Superior temporal gyrus (tissue), 1 donor: Measurements from ENCODE around the gene METTL2B.
A peak's percentile ranks its signal among the peaks of the same experiment; 100 is the strongest.
"Not testable (repeated sequence)": the region's sequence is repeated elsewhere in the genome, so short reads cannot be mapped to it uniquely, and the experiment has no call there.

Source experiments
- DNase-seq: peaks from one replicate; pipeline ENCODE4 v3.0.0-alpha.2; 2016; ENCODE audit errors: extremely low spot score

The METTL2B gene

DNA sequence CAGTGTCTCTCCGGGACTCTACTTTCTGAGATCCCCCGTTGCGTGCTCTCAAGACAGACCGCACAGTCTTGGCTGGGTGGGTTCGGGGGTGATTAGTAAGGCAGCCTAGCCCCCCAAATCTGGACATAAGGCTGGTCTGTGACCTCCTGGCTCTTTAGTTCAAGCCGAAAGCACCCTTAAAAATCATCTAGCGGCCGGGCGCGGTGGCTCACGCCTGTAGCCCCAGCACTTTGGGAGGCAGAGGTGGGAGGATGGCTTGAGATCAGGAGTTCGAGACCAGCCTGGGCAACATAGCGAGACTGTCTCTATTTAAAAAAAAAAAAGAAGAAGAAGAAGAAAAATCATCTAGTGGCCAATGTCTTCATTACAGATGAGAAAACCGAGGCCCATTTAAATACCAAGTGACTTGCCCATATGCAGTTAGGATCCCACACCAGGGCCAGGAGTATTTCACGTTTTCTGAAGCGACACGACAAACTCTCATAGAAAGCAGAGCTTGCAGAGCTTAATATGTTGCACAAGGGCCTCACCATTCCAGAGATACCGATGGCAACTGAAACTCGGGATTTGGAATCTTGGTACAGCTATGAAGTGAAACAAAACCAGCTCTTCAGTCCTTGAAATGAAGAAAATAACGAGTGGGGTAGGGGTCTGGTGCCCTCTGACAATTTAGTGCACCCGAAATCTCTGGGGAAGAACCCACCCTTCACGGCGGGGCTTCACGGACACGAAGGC, 21.6 kb upstream of the METTL2B start:
- no peak for DNase-seq

GRCh38 chr7:128455543-128456254, 20.8 kb upstream of the METTL2B start, which contains the start of gene HILPDA:
TSS of gene HILPDA (plus strand) at chr7:128455878. CDS start at chr7:128457269, 1,391 bp downstream.
- DNase-seq: peak; percentile 89

DNA sequence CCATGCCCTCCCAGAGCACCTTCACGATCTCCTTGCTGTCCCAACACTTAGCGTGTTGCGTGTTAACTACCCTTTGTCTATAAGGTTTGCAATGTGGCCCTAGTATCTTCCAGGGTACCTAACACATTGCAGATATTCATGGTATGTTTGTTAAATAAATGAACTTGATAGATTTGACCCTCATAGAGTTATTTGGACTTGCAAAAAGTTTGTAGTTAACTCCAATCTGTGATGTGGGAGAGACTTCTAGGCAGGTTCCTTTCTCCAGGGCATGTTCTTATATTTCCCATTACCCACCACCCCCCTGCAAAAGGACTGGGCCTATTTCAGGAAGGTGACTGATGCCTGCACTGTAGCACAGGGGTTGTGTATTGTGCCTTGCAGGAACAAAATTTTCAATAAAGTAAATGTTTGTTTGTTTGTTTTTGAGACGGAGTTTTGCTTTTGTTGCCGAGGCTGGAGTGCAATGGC, 20.3 kb upstream of the METTL2B start:
- no peak for DNase-seq

- not testable (repeated sequence) for DNase-seq
Measured at GRCh38 chr7:128457385-128457784, 19.2 kb upstream of the METTL2B start.

DNA sequence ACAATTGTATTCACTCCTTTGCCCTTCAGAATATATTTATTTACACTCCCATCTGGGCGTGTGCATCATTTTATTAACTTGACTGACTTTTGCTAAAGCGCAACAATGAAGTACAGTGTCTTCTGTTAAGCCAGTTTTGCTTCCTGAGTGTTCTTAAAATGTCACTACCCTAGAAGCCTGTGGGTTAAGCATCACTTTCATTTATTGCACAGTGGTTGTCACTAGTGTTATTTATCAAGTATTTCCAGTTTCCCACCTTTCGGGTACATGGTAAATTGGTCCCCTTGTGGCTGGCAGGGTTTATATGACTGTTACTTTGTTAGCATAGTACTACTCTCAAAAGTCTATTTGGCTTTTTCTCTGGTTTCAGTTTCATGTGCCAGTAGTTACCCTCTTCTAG, 17.6 kb upstream of the METTL2B start:
- DNase-seq: no peak

GRCh38 chr7:128459394-128459878, 17.1 kb upstream of the METTL2B start:
- DNase-seq: peak; percentile 88

GRCh38 chr7:128462460-128462859, 14.1 kb upstream of the METTL2B start:
- no peak for DNase-seq

- DNase-seq: not testable (repeated sequence)
Measured at GRCh38 chr7:128463345-128463744, 13.2 kb upstream of the METTL2B start.

DNA sequence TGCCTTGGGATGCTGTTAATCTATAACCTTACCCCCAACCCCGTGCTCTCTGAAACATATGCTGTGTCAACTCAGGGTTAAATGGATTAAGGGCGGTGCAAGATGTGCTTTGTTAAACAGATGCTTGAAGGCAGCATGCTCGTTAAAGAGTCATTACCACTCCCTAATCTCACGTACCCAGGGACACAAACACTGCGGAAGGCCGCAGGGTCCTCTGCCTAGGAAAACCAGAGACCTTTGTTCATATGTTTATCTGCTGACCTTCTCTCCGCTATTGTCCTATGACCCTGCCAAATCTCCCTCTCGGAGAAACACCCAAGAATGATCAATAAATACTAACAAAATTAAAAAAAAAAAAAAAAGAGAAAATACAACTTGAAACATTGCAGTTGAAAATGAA, 12.6 kb upstream of the METTL2B start:
- not testable (repeated sequence) for DNase-seq

DNA sequence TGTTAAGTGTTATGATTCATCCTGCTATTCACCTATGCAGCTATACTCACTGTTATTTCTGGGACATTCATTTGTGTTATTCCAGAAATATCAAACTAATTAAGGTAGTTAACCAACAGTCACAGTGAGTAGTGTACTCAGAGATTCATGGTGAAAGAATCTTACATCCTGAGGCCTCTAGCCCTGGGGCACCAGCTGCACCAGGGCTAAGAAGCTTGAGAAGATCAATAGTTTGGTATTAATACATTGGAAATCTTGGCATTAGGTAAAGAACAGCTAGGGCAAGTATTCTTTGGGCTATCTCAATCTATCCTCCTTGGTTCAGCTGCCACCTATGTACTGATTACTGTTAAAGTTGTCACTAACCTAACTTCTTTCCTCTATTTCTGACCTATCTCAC, 9.7 kb upstream of the METTL2B start:
- not testable (repeated sequence) for DNase-seq

- not testable (repeated sequence) for DNase-seq
Measured at GRCh38 chr7:128477336-128477690, 765 bp downstream of the METTL2B start.

DNA sequence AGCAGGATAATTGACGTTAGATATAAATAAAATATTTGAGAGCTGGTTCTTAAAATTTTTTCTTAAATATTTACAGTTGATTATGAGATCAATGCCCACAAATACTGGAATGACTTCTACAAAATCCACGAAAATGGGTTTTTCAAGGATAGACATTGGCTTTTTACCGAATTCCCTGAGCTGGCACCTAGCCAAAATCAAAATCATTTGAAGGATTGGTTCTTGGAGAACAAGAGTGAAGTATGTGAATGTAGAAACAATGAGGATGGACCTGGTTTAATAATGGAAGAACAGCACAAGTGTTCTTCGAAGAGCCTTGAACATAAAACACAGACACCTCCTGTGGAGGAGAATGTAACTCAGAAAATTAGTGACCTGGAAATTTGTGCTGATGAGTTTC, 2.5 kb downstream of the METTL2B start:
- DNase-seq: not testable (repeated sequence)

DNA sequence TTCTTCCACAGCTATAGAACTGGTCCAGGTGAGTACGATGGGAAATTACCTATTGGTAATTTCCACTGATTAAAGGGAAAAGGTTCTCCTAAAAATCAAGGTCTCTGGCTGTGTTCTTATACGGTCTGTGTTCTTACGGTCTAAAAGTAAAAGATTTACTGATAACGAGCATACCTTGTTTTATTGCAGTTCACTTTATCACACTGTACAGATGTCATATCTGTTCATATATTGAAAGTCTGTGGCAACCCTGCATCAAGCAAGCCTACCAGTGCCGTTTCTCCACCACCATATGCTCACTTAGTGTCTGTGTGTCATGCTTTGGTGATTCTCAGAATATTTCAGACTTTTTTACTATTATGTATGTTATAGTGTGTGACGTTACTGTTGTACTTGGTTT, 11.6 kb downstream of the METTL2B start:
- DNase-seq: not testable (repeated sequence)

DNA sequence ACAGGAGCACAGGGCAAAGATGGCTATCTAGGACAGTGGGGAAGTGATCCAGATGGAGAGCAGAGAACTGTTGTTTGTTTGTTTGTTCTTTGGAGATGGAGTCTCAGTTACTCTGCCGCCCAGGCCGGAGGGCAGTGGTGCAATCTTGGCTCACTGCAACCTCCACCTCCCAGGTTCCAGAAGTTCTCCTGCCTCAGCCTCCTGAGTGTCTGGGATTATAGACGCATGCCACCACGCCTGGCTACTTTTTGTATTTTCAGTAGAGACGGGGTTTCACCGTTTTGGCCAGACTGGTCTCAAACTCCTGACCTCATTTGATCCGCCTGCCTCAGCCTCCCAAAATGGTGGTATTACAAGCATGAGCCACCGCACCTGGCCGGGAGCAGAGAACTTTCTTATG, 20.9 kb downstream of the METTL2B start:
- no peak for DNase-seq

DNA sequence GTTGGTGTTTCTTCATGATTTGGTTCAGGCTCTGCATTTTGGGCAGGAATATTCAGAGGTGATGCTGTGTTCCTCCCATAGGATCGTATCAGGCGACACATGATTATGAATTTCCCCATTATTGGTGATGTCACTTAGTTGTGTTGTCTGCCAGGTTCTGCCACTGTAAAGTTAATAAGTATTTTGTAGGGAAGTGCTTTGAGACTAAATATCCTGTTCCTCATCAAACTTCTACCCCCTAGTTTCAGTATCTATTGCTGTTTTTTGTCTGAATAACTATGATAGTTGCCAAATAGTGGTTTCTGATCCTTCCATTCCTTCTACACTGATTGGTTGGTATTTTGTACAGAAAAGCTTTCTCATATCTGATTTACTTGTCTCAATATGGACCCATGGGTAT, 28.9 kb downstream of the METTL2B start:
- not testable (repeated sequence) for DNase-seq

- not testable (repeated sequence) for DNase-seq
Measured at GRCh38 chr7:128506819-128507218, 30.3 kb downstream of the METTL2B start.

- DNase-seq: peak; percentile 62
Measured at GRCh38 chr7:128507321-128507993, 30.9 kb downstream of the METTL2B start.

DNA sequence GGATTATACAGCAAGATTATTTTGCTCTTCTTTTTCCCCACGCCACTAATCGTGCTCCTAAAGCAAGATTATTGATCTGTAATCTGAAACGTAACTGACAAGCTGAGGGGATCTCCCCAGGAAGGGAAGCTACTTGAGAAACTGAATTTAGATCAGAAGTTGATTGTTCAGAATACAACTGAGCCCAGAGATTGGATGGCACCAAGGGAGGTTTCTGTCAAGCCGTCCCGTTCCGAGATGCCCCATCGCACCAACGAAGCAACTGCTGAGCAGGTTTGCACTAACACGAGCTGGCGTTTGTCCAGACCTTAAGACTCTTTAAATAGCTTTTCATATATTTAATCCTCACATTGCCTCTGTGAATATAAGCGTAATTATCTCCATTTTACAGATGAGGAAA, 35.1 kb downstream of the METTL2B start:
- not testable (repeated sequence) for DNase-seq

DNA sequence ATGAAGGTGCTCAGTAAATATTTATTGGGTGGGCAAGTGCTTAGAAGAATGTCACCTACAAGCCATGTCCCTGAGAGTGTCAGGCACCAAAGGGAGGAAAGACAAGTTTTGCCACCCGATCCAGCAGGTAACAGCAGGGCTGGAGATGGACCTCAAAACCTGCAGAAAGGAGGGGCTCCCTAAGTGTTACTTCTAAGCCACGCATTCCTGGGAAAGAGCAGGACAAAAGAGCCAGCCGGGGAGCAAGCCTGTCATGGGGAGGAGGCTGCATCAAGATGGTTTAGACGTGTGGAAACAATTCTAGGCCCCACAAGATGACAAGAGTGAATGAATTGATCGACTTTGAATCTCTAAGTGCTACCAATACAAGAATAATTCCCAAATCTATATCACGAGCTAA, 38.7 kb downstream of the METTL2B start:
- not testable (repeated sequence) for DNase-seq

- not testable (repeated sequence) for DNase-seq
Measured at GRCh38 chr7:128517023-128517422, 40.5 kb downstream of the METTL2B start.

DNA sequence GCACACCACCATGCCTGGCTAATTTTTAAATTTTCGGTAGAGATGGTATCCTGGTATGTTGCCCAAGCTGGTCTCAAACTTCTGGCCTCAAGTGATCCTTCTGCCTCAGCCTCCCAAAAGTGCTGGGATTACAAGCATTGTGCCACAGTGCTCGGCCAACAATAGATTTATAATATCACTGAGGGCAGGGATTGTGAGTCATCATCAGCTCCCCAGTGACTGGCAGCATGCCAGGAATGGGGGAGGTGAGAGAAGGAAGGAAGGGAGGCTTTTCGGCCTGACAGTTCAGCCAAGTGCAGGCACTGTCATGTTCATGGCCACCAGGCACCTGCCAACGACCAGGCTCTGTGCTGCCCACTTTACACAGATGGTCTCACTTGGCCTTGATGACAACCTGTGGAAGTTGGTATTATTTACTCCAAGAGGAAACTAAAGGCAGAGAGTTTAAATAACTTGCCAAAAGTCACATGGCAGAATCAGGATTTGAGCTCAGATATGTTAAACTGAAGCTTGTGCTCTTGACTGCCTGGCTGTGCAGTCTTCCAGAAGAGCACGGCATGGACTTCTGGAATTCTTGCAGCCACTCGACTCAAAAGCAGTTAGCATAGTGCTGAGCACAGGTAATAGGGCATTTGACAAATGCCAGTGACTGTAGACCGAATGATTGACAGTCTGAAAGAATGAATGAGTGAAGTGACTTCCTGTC, 46.8 kb downstream of the METTL2B start:
- peak; percentile 50 for DNase-seq
